GM12872 (cell line): ENCODE measurements around the gene DRC3.
A peak's percentile ranks its signal among the peaks of the same experiment; 100 is the strongest.

ENCODE experiments used
- CTCF ChIP-seq: IDR thresholded peaks from 3 replicates; pipeline ENCODE4 v1.5.1; 2011; ENCODE audit warnings: low read depth, mild to moderate bottlenecking, low read length, moderate library complexity; ENCODE audit not compliant: insufficient read depth

The DRC3 gene

GRCh38 chr17:18055597-18055996, 82.9 kb downstream of the DRC3 start:
- no peak for TF ChIP-seq CTCF

DNA sequence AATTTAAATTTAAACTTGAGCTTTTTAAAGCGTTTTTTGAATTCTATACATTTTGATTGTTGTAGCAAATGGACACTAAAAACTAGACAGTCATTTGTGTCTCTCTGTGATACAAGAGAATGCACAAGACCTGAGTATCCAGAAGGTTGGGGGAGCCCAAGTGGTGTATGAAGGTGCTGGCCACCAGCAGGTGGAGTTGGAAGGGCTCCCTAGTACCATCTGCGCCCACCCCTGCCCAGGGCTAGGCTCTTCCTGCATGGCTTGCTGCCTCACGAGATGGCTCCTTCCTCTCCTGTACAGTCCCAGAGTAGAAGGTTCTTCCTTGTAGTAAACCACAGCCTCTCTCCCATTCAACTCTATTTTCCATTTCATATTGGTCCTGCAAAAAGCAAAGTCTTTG, 83.6 kb downstream of the DRC3 start:
- 0 out of 3 replicates have a peak, but pooled peaks have one; percentile 8 for TF ChIP-seq CTCF

- TF ChIP-seq CTCF, result no peak
These were observed 86.6 kb downstream of the DRC3 start for GRCh38 chr17:18059283-18059682.

DNA sequence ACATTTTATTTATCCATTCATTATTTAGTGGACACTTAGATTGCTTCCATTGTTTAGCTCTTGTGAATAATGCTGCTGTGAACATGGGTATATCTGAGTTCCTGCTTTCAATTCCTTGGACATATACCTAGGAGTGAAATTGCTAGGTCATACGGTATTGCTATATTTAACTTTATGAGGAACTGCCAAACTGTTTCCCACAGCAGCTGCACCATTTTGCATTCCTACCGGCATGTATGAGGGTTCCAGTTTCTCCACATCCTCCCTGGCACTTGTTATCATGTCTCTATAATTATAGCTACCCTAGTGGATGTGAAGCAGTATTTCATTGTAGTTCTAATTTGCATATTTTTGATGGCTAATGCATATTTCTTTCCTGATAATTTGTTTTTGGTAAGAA, 91.4 kb downstream of the DRC3 start:
- TF ChIP-seq CTCF, result no peak

GRCh38 chr17:18065546-18065945, 92.9 kb downstream of the DRC3 start:
- TF ChIP-seq CTCF, result no peak
